IMR-90 (cell line): ENCODE measurements around the gene PCDHGB5. TPM values are rescaled to one million over a fixed set of nuclear protein-coding genes. Genes with fewer than 3 reads are reported as not detected.

Experiments used
- polyA plus RNA-seq, 3 experiments: library from polyadenylated mRNA; depleted of rRNA; stranded (reverse); fragments of >200 nt; gene quantifications; 2 replicates each; pipeline ENCODE4 v1.2.3, GENCODE V29; 2012; ENCODE audit warnings: low replicate concordance in 1 of 3
- total RNA-seq: library from RNA; depleted of rRNA; stranded (reverse); fragments of >200 nt; gene quantifications from 2 replicates; pipeline ENCODE4 v1.2.3, GENCODE V29; 2012; rRNA removed

The PCDHGB5 gene
- total and polyA plus RNA-seq, 2 of the 4 experiments (the other 2 are of a cell fraction), result 17.2 to 20.0 TPM

Other genes with a start within 250 kb of the PCDHGB5 start
Only the 30 nearest of the 37 such genes appear.
- under 0.01 and 0.18 TPM in 2 replicates for gene PCDHB9, start 210.8 kb upstream of the PCDHGB5 start, total RNA-seq
- 0.10 and 0.24 TPM in 2 replicates for gene PCDHB9, start 210.8 kb upstream of the PCDHGB5 start, polyA plus RNA-seq (2012; rRNA removed)
- under 0.01 and 0.18 TPM in 2 replicates for gene PCDHB10, start 205.6 kb upstream of the PCDHGB5 start, total RNA-seq
- gene PCDHB10, start 205.6 kb upstream of the PCDHGB5 start, polyA plus RNA-seq (2012; rRNA removed), result 0.19 and 0.22 TPM in 2 replicates
- gene PCDHB11, start 198.3 kb upstream of the PCDHGB5 start, total RNA-seq, result under 0.01 TPM in 2 replicates
- 0.05 TPM in 1 of 2 replicates, not detected in the other for gene PCDHB11, start 198.3 kb upstream of the PCDHGB5 start, polyA plus RNA-seq (2012; rRNA removed)
- gene PCDHB12, start 189.2 kb upstream of the PCDHGB5 start, total RNA-seq, result under 0.01 and 0.18 TPM in 2 replicates
- gene PCDHB12, start 189.2 kb upstream of the PCDHGB5 start, polyA plus RNA-seq (2012; rRNA removed), result 0.09 and 0.13 TPM in 2 replicates
- gene PCDHB13, start 184.0 kb upstream of the PCDHGB5 start, total RNA-seq, result 0.18 and 0.28 TPM in 2 replicates
- 0.26 and 0.27 TPM in 2 replicates for gene PCDHB13, start 184.0 kb upstream of the PCDHGB5 start, polyA plus RNA-seq (2012; rRNA removed)
- 0.18 and 0.28 TPM in 2 replicates for gene PCDHB14, start 174.6 kb upstream of the PCDHGB5 start, total RNA-seq
- 0.36 and 0.39 TPM in 2 replicates for gene PCDHB14, start 174.6 kb upstream of the PCDHGB5 start, polyA plus RNA-seq (2012; rRNA removed)
- gene PCDHB15, start 152.6 kb upstream of the PCDHGB5 start, total RNA-seq, result 0.18 and 0.28 TPM in 2 replicates
- gene PCDHB15, start 152.6 kb upstream of the PCDHGB5 start, polyA plus RNA-seq (2012; rRNA removed), result 0.14 and 0.17 TPM in 2 replicates
- gene SLC25A2, start 93.9 kb upstream of the PCDHGB5 start, total RNA-seq, result 0.28 TPM in 1 of 2 replicates, not detected in the other
- gene SLC25A2, start 93.9 kb upstream of the PCDHGB5 start, polyA plus RNA-seq (2012; rRNA removed), result not detected in 2 replicates
- gene TAF7, start 77.2 kb upstream of the PCDHGB5 start, total RNA-seq, result 51.8 and 100 TPM in 2 replicates
- 38.4 and 45.7 TPM in 2 replicates for gene TAF7, start 77.2 kb upstream of the PCDHGB5 start, polyA plus RNA-seq (2012; rRNA removed)
- gene PCDHGA1, start 67.4 kb upstream of the PCDHGB5 start, total RNA-seq, result 0.83 and 0.90 TPM in 2 replicates
- 0.86 and 0.92 TPM in 2 replicates for gene PCDHGA1, start 67.4 kb upstream of the PCDHGB5 start, polyA plus RNA-seq (2012; rRNA removed)
- 3.3 and 3.4 TPM in 2 replicates for gene PCDHGA2, start 59.2 kb upstream of the PCDHGB5 start, total RNA-seq
- gene PCDHGA2, start 59.2 kb upstream of the PCDHGB5 start, polyA plus RNA-seq (2012; rRNA removed), result 3.6 and 4.0 TPM in 2 replicates
- gene PCDHGA3, start 54.1 kb upstream of the PCDHGB5 start, total RNA-seq, result 1.4 and 1.7 TPM in 2 replicates
- gene PCDHGA3, start 54.1 kb upstream of the PCDHGB5 start, polyA plus RNA-seq (2012; rRNA removed), result 1.6 and 1.8 TPM in 2 replicates
- 3.3 and 3.6 TPM in 2 replicates for gene PCDHGB1, start 47.8 kb upstream of the PCDHGB5 start, total RNA-seq
- 1.9 TPM in 2 replicates for gene PCDHGB1, start 47.8 kb upstream of the PCDHGB5 start, polyA plus RNA-seq (2012; rRNA removed)
- 5.0 and 5.4 TPM in 2 replicates for gene PCDHGA4, start 42.9 kb upstream of the PCDHGB5 start, total RNA-seq
- 3.0 and 3.5 TPM in 2 replicates for gene PCDHGA4, start 42.9 kb upstream of the PCDHGB5 start, polyA plus RNA-seq (2012; rRNA removed)
- 2.8 and 3.0 TPM in 2 replicates for gene PCDHGB2, start 38.0 kb upstream of the PCDHGB5 start, total RNA-seq
- 2.4 and 2.6 TPM in 2 replicates for gene PCDHGB2, start 38.0 kb upstream of the PCDHGB5 start, polyA plus RNA-seq (2012; rRNA removed)
- gene PCDHGA5, start 33.8 kb upstream of the PCDHGB5 start, total RNA-seq, result 1.7 and 2.0 TPM in 2 replicates
- gene PCDHGA5, start 33.8 kb upstream of the PCDHGB5 start, polyA plus RNA-seq (2012; rRNA removed), result 1.3 and 1.4 TPM in 2 replicates
- gene PCDHGB3, start 27.7 kb upstream of the PCDHGB5 start, total RNA-seq, result 5.9 and 6.7 TPM in 2 replicates
- 3.3 and 3.4 TPM in 2 replicates for gene PCDHGB3, start 27.7 kb upstream of the PCDHGB5 start, polyA plus RNA-seq (2012; rRNA removed)
- 4.1 and 4.2 TPM in 2 replicates for gene PCDHGA6, start 24.1 kb upstream of the PCDHGB5 start, total RNA-seq
- gene PCDHGA6, start 24.1 kb upstream of the PCDHGB5 start, polyA plus RNA-seq (2012; rRNA removed), result 4.7 TPM in 2 replicates
- 3.3 and 3.4 TPM in 2 replicates for gene PCDHGA7, start 15.2 kb upstream of the PCDHGB5 start, total RNA-seq
- 3.1 and 3.2 TPM in 2 replicates for gene PCDHGA7, start 15.2 kb upstream of the PCDHGB5 start, polyA plus RNA-seq (2012; rRNA removed)
- 16.4 and 17.6 TPM in 2 replicates for gene PCDHGB4, start 10.2 kb upstream of the PCDHGB5 start, total RNA-seq
- 10.0 TPM in 2 replicates for gene PCDHGB4, start 10.2 kb upstream of the PCDHGB5 start, polyA plus RNA-seq (2012; rRNA removed)
- gene PCDHGA8, start 5.3 kb upstream of the PCDHGB5 start, total RNA-seq, result 2.0 and 2.2 TPM in 2 replicates
- 0.87 and 0.89 TPM in 2 replicates for gene PCDHGA8, start 5.3 kb upstream of the PCDHGB5 start, polyA plus RNA-seq (2012; rRNA removed)
- gene PCDHGA9, start 4.8 kb downstream of the PCDHGB5 start, total RNA-seq, result 3.9 and 4.5 TPM in 2 replicates
- 1.5 and 1.8 TPM in 2 replicates for gene PCDHGA9, start 4.8 kb downstream of the PCDHGB5 start, polyA plus RNA-seq (2012; rRNA removed)
- 2.2 and 2.8 TPM in 2 replicates for gene PCDHGB6, start 10.1 kb downstream of the PCDHGB5 start, total RNA-seq
- gene PCDHGB6, start 10.1 kb downstream of the PCDHGB5 start, polyA plus RNA-seq (2012; rRNA removed), result 1.4 and 1.5 TPM in 2 replicates
- 6.6 and 6.9 TPM in 2 replicates for gene PCDHGA10, start 15.0 kb downstream of the PCDHGB5 start, total RNA-seq
- 3.4 TPM in 2 replicates for gene PCDHGA10, start 15.0 kb downstream of the PCDHGB5 start, polyA plus RNA-seq (2012; rRNA removed)
- 5.8 and 6.3 TPM in 2 replicates for gene PCDHGB7, start 19.7 kb downstream of the PCDHGB5 start, total RNA-seq
- 7.4 and 8.1 TPM in 2 replicates for gene PCDHGB7, start 19.7 kb downstream of the PCDHGB5 start, polyA plus RNA-seq (2012; rRNA removed)
- gene PCDHGA11, start 23.1 kb downstream of the PCDHGB5 start, total RNA-seq, result 5.4 and 5.8 TPM in 2 replicates
- gene PCDHGA11, start 23.1 kb downstream of the PCDHGB5 start, polyA plus RNA-seq (2012; rRNA removed), result 6.9 and 7.5 TPM in 2 replicates
- gene PCDHGA12, start 32.6 kb downstream of the PCDHGB5 start, total RNA-seq, result 8.8 and 9.7 TPM in 2 replicates
- gene PCDHGA12, start 32.6 kb downstream of the PCDHGB5 start, polyA plus RNA-seq (2012; rRNA removed), result 7.9 and 9.2 TPM in 2 replicates
- gene PCDHGC3, start 78.0 kb downstream of the PCDHGB5 start, total RNA-seq, result 21.1 and 21.9 TPM in 2 replicates
- 58.9 and 72.1 TPM in 2 replicates for gene PCDHGC3, start 78.0 kb downstream of the PCDHGB5 start, polyA plus RNA-seq (2012; rRNA removed)
- 1.1 and 1.6 TPM in 2 replicates for gene PCDHGC4, start 87.1 kb downstream of the PCDHGB5 start, total RNA-seq
- 0.60 and 0.65 TPM in 2 replicates for gene PCDHGC4, start 87.1 kb downstream of the PCDHGB5 start, polyA plus RNA-seq (2012; rRNA removed)
- gene PCDHGC5, start 91.1 kb downstream of the PCDHGB5 start, total RNA-seq, result 2.5 and 2.9 TPM in 2 replicates
- 3.8 TPM in 2 replicates for gene PCDHGC5, start 91.1 kb downstream of the PCDHGB5 start, polyA plus RNA-seq (2012; rRNA removed)